Cerebellar cortex (tissue), 1 donor: ENCODE data around the gene CYS1.
"Not testable (repeated sequence)": the region's sequence is repeated elsewhere in the genome, so short reads cannot be mapped to it uniquely, and the experiment has no call there.

Experiments
- DNase-seq: peaks from one replicate; pipeline ENCODE4 v3.0.0-alpha.2; 2015; ENCODE audit warnings: low spot score

Gene CYS1

DNA sequence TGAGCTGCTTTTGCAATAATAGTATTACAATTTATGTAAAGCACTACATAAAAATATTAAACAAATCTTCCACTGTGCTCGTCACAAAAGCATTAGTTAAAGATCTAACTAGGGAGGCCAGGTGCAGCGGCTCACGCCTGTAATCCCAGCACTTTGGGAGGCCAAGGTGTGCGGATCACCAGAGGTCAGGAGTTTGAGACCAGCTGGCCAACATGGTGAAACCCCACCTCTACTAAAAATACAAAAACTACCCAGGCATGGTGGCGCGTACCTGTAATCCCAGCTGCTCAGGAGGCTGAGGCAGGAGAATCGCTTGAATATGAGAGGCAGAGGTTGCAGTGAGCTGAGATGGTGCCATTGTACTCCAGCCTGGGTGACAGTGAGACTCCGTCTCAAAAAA, 49.4 kb downstream of the CYS1 start:
- DNase-seq: not testable (repeated sequence)

DNA sequence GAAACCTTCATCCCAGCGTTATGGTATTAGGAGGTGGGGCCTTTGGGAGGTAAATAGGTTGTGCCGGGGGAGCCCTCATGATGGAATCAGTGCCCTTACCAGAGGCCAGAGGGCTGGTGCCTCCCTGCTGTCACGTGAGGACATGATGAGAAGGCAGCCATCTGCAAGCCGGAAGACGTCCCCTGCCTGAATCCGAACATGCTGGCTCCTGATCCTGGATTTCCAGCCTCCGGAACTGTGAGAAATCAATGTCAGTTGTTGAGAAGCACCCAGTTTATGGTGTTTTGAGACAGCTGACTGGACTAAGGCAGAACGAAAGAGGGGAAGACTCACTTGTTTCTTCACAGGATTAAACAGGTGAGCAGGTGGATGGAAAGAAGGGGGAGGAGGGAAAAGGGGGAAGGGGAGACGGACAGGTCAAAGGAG, 49.9 kb downstream of the CYS1 start:
- no peak for DNase-seq

DNA sequence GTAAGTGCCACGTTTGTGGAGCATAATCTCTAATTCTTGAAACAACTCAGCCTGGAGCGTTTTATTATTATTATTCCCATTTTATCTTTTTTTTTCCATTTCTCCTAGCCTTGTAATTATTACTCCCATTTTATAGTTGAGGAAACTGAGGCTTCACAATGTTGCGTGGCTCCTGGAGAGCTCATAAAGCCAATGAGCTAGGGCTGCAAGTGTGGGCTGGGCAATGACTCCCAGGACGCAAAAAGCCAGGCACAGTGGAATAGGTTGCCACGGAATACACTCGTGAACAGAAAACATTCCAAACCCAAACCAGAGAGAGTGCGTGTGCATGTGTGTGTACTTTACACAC, 50.4 kb downstream of the CYS1 start:
- no peak for DNase-seq

DNA sequence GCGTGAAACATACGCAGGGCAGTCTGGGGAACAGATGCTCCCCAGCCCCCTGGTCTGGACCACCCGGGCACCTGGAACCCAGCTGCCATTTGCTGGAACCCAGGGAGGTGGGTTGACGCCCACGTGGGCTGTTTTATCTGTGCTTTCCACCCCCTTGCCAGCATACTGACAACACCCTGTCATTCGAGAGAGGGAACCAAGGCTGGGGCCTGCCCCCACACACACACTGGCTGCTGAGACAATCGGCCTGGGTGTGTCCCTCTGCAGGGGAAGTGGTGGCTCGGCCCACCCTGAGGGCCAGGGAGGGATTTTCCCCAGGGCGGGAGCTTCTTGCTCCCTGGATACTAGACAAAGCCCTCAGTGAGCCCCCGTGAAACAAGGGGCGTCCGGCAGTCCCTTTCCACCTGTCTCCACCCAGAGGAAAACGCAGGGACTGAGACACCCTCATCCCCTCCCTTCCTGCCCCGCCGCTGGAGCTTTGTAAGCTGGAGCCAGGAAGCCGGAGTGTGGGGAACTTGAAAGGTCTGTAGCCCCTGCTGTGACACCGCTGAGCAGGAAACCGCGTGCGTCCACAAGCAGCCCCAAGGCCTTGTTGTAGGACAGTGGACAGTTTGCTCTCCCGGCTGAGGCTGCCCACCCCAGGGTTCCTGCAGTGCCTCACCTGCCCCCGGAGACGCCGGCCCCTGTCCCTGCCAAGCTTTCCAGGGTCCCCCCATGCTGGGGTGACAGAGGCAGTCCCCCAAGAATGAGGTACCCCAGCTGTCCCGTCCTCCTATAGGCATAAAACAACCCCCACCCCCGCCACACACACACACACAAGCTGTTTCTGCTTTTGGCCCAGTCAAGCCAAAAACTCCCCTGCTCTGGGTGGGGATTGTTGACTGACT, 51.0 kb downstream of the CYS1 start:
- no peak for DNase-seq

DNA sequence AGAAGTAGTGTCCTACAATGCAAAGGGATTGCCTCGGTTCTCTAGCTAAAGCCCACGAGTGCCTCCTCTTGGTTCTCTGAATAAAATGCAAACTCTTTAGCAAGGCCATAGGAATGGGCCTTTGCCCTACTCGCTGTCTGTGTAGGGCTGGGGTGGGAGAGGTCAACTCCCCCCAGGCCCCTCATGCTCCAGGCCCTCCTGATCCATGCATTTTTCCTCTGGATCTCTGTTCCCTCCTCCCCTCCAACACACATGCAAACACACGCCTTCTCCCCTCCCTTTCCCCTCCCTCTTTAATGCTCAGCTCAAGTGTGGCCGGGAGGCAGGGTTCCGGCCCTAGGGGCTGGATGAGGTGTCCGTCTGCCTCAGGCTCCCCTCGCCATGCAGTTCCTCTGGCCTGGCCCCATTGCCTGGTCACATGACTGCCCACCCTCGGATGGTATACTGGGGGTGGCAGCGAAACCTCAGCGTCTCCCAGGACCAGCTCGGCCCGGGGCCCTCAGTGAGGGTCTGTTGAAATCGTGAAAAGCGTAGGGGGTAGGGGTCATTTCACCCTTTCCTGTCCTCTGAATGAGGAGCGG, 51.7 kb downstream of the CYS1 start:
- DNase-seq: no peak

DNA sequence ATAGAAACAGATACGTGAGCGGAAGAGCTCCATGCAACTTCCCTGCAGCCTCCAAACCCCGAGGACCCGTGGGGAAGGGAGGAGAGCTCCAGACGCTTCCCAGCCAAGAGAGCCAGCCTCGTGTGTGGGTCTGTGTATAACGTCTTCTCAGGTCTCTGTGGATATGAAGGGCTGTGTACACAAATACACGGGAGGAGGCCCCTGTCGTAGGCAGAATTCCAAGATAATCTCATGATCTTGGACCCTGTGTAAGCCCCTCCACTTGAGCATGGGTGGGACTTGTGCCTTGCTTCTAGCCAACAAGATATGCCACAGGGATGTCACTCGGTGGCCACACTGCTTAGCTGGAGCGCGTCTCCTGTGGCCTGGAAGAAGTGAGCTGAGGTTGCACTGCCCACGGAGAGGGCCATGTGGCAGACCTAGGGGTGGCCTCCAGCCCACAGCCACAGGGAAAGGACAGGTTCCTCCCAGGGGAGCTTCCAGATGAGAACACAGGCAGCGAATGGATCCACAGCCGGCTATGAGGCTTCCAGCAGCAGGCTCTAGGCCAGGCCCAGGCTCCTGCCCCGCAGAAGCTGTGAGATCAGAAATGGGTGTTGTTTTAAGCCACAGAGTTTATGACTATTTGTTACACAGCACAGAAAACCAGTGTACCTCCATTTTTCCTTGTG, 52.4 kb downstream of the CYS1 start:
- no peak for DNase-seq

DNA sequence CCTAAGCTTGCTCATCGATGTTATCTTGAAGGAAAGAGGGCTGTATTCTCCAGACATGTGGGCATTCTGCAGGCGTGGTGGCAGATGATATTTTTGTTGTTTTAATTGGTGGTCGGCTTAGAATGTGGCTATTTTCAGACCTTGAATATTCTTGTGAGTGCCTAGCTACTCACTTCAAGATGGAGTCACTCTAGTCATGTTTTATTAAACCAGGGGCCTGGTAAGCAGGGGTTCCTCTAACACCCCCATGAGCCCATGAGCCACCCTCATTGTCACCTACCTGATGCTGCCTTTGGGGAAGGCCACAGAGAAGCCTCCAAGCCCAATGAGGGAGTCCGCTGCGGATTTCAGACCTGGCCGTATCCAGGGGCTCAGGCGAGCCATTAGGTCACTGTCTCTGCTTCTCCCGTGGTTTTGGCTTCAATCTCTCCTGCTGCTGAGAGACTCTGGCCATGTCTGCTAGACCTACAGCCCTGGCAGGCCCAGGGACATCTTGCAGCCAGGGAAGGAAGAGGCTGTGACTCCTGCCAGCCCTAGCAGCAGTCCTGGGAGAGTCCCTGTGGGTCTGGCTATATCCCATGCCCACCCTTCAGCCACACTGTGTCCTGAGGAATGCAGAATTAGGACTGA, 53.2 kb downstream of the CYS1 start:
- no peak for DNase-seq

DNA sequence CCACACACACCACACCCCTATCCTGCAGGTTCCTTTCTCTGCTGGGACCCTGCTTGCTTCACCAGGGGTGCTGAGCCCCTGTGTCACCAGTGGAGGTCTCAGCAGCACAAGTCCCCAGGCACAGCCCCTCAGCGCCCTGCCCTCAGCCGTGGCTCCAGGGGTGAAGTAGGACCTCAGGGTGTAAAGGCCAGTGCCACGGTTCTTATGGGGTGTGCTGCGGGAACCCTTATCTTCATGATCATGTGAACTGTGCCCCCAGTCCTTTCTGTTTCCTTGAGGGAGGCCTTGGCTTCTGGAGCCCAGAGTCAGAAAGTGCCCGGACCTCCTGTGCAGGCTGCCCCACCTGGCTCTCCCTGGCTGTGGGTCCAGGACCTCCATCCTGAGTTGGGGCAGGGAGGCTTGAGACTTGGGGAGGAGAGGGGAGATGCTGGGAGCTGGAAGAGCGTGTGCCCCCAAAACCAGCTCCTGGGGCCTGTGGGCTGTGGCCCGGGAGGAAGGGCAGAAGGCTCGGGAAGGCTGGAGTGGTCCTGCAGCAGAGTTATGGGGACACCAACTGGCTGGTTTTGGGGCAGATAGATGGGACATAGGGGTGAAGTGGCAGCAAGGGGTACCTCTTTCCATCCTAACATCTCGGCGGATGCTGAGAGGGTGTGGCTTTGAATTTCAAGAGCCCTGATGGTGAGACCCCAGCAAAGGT, 57.1 kb downstream of the CYS1 start:
- DNase-seq: no peak

DNA sequence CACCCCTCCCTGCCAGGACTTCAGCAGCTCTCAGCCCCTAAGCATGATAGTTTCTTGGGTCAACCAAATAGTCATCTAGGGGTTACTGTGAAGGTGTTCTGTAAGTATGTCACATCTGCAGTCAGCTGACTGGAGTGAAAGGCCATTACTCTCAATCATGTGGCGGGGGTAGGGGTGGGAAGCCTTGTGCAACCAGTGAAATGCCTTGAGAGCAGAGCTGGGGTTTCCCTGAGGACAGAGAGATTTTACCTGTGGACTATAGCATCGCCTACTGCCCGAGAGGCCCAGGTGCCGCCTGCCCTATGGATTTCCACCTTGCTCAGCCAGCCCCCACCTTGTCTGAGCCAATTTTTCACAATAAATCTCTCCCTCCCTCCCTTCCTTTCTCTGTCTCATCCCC, 57.8 kb downstream of the CYS1 start:
- DNase-seq: no peak

DNA sequence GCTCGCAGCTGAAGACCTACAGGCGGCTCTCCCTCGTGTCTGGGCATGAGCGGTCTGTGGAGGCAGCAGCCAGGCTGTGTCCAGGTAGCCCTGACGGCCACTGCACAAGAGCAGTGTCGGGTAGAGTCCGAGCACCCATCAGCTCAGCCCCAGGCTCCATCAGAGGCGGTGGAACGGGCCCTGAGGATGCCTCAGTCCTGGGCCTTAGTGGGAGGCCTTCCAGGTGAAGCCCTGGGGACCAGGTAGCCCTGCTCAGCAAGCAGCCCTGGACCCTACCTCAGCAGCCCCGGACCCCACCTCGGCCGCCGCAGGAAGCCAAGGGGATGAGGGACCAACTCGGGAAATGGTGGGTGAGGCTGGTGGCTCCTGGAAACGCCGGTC, 58.2 kb downstream of the CYS1 start:
- DNase-seq: no peak

DNA sequence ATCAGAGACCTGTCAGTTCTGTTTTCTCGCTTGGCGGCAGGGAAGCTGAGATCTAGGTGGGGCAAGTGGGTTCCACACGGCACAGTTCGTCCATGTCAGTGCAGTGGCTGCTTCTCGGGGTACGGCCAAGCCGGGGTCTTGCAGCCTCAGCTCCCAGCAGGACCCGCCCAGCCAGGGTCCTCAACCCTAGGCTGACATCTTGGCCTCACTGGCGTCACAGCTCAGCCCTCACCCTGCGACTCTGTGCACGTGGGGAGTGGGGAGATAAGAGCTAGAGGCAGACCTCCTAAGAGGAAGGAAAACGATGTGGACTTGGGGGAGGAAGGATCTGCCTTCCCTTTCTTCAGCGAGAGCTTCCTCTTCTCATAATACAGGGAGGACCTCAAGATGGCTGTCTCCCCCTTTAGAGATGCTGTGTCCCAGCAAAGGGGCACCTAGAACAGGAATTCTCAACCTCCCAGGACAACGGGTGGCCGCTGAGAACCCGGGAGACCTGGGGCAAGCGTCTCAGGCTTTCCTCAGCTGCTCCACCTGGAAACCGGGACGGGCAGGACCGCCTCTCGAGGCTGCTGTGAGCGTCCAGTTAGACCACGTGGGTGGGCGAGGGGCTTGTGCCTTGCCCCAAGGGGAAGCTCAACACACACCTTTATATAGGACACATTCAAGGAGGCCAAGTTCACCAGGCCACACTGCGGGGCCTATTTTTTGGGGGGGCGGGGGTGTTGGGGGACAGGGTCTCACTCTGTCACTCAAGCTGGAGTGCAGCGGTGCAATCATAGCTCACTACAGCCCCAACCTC, 60.4 kb downstream of the CYS1 start:
- DNase-seq: no peak

DNA sequence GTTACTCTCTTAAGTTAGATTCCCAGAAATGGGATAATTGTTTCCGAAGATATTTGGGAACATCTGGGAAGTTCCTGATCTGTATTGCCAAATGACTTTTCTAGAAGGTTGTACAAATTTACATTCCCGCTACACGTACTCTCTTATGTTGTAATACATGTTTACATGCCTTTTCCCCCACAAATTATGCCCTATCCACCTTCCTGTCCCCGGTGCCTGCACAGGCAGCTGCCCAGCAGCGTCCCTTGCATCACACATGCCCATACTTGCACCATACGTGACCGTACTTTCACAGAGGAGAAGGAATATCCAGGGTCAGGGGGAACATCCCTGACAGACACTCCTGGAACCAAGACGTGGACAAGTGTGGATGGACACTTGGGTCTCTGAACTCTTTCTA, 61.0 kb downstream of the CYS1 start:
- DNase-seq: no peak

DNA sequence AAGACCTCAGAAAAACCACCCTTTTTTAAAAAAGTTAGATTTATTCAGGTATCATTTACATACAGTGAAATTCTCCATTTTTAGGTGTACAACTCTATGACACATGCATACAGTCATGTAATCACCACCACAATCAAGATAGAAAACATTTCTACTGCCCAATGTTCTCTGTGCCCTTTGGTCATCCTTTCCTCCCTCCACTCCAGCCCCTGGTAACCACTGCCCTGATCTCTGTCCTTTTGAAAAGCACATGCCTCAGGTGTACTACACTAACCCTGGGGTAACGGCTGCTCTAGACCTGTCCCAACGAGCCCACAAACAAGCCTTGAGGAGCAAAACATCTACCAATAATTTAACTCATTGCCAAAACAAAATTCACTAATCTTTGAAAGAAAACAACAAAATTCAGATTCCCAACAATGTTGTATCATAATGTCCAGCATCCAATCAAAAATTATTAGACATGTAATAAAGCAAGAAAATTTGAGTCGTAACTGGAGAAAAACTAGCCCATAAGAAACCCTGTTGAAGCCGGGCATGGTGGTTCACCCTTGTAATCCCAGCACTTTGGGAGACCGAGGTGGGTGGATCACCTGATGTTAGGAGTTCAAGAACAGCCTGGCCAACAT, 62.8 kb downstream of the CYS1 start:
- DNase-seq: no peak

DNA sequence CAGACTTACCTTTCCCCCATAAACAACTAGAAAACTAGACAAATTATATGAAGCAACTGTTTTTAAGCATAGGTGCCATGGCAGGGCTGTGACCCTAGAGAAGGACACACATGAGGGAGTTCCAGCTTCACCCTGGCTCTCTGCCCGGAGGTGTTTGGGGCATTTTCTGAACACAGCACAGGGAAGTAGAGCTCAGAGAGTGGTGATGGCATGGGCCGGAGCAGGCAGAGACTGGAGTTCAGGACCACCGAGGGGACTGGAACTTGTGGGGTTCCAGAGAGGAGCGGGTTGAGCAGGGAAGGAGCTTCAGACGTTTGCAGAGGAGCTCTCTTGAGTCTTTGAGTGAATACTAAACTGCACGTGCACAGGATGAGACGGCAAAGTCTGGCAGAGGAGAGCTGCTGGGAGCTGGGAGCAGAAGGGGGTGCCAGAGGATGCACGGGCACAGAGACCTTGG, 63.4 kb downstream of the CYS1 start:
- DNase-seq: no peak

DNA sequence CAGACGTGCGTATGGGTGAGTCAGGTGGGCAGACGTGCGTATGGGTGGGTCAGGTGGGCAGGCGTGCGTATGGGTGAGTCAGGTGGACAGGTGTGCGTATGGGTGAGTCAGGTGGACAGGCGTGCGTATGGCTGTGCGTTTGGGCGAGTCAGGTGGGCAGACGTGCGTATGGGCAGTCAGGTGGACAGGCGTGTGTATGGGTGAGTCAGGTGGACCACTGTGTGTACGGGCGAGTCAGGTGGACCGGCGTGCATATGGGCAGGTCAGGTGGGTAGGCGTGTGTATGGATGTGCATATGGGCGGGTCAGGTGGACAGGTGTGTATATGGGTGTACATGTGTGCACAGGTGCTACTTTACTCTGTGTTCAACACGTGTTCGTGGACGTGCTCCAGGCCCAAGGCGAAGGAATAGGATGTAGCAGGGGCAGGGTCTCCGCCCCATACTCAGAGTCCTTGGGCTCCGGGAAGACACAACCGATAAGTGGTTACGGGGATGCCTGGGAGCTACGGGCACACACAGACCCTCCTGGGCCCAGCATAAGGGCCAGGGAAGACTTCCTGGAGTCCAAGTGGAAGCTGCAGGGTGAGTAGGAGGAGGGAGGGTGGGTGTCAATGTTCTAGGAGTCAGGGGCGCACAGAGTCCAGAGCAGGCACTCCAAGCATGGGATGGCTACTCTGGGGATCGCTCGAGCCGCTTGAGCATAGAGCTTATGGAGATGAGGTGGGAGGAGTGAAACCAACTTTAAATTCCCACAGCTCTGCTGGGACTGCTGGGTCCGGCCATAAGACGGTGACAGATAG, 64.0 kb downstream of the CYS1 start:
- no peak for DNase-seq

DNA sequence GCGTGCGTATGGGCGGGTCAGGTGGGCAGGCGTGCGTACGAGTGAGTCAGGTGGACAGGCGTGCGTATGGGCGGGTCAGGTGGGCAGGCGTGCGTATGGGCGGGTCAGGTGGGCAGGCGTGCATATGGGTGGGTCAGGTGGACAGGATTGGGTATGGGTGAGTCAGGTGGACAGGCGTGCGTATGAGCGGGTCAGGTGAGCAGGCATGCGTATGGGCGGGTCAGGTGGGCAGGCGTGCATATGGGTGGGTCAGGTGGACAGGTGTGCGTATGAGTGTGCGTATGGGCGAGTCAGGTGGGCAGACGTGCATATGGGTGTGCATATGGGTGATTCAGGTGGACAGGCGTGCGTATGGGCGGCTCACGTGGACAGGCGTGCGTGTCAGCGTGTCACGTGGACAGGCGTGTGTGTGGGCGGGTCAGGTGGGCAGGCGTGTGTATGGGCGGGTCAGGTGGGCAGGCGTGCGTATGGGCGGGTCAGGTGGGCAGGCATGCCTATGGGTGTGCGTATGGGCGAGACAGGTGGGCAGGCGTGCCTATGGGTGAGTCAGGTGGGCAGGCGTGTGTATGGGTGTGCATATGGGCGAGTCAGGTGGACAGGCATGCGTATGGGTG, 64.7 kb downstream of the CYS1 start:
- DNase-seq: not testable (repeated sequence)

DNA sequence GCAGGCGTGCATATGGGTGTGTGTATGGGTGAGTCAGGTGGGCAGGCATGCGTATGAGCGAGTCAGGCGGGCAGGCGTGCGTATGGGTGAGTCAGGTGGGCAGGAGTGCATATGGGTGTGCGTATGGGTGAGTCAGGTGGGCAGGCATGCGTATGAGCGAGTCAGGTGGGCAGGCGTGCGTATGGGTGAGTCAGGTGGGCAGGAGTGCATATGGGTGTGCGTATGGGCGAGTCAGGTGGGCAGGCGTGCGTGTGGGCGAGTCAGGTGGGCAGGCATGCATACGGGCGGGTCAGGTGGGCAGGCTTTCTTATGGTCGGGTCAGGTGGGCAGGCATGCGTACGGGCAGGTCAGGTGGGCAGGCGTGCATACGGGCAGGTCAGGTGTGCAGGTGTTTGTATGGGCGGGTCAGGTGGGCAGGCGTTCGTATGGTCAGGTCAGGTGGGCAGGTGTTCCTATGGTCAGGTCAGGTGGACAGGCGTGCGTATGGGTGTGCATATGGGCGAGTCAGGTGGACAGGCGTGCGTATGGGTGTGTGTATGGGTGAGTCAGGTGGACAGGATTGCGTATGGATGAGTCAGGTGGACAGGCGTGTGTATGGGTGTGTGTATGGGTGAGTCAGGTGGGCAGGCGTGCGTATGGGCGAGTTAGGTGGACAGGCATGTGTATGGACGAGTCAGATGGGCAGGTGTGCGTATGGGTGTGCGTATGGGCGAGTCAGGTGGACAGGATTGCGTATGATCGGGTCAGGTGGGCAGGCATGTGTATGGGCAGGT, 65.6 kb downstream of the CYS1 start:
- DNase-seq: no peak

DNA sequence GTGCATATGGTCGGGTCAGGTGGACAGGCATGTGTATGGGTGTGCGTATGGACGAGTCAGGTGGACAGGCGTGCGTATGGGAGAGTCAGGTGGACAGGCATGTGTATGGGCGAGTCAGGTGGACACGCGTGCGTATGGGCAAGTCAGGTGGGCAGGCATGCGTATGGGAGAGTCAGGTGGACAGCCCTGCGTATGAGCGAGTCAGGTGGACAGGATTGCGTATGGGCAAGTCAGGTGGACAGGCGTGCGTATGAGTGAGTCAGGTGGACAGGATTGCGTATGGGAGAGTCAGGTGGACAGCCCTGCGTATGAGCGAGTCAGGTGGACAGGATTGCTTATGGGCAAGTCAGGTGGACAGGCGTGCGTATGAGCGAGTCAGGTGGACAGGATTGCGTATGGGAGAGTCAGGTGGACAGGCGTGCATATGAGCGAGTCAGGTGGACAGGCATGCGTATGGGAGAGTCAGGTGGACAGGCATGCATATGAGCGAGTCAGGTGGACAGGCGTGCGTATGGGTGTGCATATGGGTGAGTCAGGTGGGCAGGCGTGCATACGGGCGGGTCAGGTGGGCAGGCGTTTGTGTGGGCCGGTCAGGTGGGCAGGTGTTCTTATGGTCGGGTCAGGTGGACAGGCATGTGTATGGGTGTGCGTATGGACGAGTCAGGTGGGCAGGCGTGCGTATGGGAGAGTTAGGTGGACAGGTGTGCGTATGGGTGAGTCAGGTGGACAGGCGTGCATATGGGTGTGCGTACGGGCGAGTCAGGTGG, 66.4 kb downstream of the CYS1 start:
- not testable (repeated sequence) for DNase-seq
